Mucosa of descending colon (tissue), 3 donors: ENCODE data around the gene TMEM266. TPM values are rescaled to one million over a fixed set of nuclear protein-coding genes. Genes with fewer than 3 reads are reported as not detected.

Experiments used
- ATAC-seq: fragments of 200-7000 bp; cut with Tn5 transposase; one replicate; pipeline ENCODE4 v1.9.1; 2020; ENCODE audit warnings: mild to moderate bottlenecking, moderate library complexity
- DNase-seq, 3 donors: peaks; one replicate each; pipeline ENCODE4 v3.0.0-alpha.2; 2020
- H3K36me3 ChIP-seq: fragments of 200-600 bp; one replicate; pipeline ENCODE4 v1.8.0; 2021; ENCODE audit warnings: low read depth, mild to moderate bottlenecking
- H3K4me1 ChIP-seq: fragments of 200-600 bp; one replicate; pipeline ENCODE4 v1.8.0; 2021; ENCODE audit warnings: low read depth, mild to moderate bottlenecking
- H3K4me3 ChIP-seq: fragments of 200-600 bp; one replicate; pipeline ENCODE4 v1.8.0; 2021; ENCODE audit warnings: mild to moderate bottlenecking
- H3K9me3 ChIP-seq: fragments of 200-600 bp; one replicate; pipeline ENCODE4 v1.8.0; 2021; ENCODE audit warnings: mild to moderate bottlenecking
- intact Hi-C, 2 donors: fragments of 100-400 bp; cut with DNase I in 1 of 2; cut with micrococcal nuclease in 1 of 2; formaldehyde crosslinking; loops; one replicate each; pipeline versions ENCODE4 v1.11.0 to v1.11.1; 2022; cut with DNase I, micrococcal nuclease
- total RNA-seq, 3 donors: library from RNA; stranded (reverse); fragmentation: NEBNext Ultra II Directional in 2 of 3; extraction: Animal tissue kit (Norgen Biotek cat#: 25700) in 2 of 3; gene quantifications; one replicate each; pipeline versions ENCODE4 v1.2.1 to v1.2.4, GENCODE V29; 2021 to 2023
- TF ChIP-seq, protein P1 (sequence below): fragments of 200-600 bp; IDR thresholded peaks from one replicate; pipeline ENCODE4 v1.8.0; 2022; ENCODE audit warnings: antibody characterized with exemption, mild to moderate bottlenecking
- donor health status: DM: no; HTN: no; CAD: no; lungs with moderate emphysema.
- donor health status: DM: no; HTN: no; CAD: no.
- donor health status: DM: no; HTN: yes; CAD: no.

The TMEM266 gene
- total RNA-seq, 3 donors from 2014 or later, result 0.12 to 0.16 (median 0.14) TPM

- TF ChIP-seq, protein P1, sequence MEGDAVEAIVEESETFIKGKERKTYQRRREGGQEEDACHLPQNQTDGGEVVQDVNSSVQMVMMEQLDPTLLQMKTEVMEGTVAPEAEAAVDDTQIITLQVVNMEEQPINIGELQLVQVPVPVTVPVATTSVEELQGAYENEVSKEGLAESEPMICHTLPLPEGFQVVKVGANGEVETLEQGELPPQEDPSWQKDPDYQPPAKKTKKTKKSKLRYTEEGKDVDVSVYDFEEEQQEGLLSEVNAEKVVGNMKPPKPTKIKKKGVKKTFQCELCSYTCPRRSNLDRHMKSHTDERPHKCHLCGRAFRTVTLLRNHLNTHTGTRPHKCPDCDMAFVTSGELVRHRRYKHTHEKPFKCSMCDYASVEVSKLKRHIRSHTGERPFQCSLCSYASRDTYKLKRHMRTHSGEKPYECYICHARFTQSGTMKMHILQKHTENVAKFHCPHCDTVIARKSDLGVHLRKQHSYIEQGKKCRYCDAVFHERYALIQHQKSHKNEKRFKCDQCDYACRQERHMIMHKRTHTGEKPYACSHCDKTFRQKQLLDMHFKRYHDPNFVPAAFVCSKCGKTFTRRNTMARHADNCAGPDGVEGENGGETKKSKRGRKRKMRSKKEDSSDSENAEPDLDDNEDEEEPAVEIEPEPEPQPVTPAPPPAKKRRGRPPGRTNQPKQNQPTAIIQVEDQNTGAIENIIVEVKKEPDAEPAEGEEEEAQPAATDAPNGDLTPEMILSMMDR, result peak; percentile 78
- peak; percentile 92 for ATAC-seq
- peak; percentile 80 to 90 (median 89) for DNase-seq
- H3K9me3 ChIP-seq, result no peaks in the 10 kb centered on the region
- H3K36me3 ChIP-seq, result no peaks in the 10 kb centered on the region
- intact Hi-C loops, result no loop called here
- H3K4me3 ChIP-seq, result no peak overlapping the region
- H3K4me1 ChIP-seq, result peaks cover 9% of the 10 kb centered on the region
Observed at GRCh38 chr15:76190751-76191538, 131.2 kb downstream of the TMEM266 start.

DNA sequence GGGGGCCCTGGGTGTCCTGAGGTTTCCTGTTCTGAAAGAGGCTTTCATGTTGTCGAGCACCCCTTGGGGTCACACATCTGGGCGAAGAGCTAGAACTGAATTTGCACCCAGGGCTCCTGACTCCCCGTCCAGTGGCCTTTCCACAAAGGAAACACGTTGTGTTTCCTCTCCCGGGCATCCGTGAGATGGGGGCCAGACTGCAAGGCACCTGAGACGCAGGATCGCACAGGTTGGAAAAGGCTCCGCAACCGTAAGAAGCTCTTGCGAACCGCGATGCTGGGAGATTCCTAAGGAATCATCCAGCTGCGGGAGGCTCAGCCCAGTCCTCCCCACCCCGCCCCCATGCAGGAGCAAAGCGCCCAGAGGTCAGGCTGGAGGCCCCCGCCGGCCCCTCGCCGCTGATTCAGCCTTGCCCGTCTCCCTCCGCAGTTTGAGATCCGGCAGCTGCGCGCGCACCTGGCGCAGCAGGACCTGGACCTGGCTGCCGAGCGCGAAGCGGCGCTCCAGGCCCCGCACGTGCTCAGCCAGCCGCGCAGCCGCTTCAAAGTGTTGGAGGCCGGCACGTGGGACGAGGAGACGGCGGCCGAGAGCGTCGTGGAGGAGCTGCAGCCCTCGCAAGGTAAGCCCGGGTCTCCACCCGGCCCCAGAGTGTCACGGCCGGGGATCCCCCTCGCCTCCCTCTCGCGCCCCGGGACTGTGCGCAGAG is 131.9 kb downstream of the TMEM266 start:
- Histone ChIP-seq H3K36me3 (no peaks in the 10 kb centered on the region), H3K9me3 (no peaks in the 10 kb centered on the region), H3K4me3 (no peak overlapping the region), H3K4me1 (peaks cover 12% of the 10 kb centered on the region)
- intact Hi-C loops, result no loop called here
- no peak for DNase-seq
- no peak for ATAC-seq
- TF ChIP-seq, protein P1, result no peak

GRCh38 chr15:76192715-76193114 is 132.9 kb downstream of the TMEM266 start:
- Histone ChIP-seq H3K9me3 (no peaks in the 10 kb centered on the region), H3K4me1 (peaks cover 21% of the 10 kb centered on the region), H3K4me3 (no peak overlapping the region), H3K36me3 (no peaks in the 10 kb centered on the region)
- ATAC-seq (no peak), DNase-seq (peak in 1 of 3 donors; percentile 22)
- TF ChIP-seq, protein P1, result no peak
- intact Hi-C loops, result no loop called here

- intact Hi-C loops, result no loop called here
- TF ChIP-seq, protein P1, result no peak
- DNase-seq, result peak in 1 of 3 donors; percentile 13
- Histone ChIP-seq H3K4me1 (peaks cover 28% of the 10 kb centered on the region), H3K36me3 (no peaks in the 10 kb centered on the region), H3K4me3 (no peak overlapping the region), H3K9me3 (no peaks in the 10 kb centered on the region)
- no peak for ATAC-seq
Observed at GRCh38 chr15:76193934-76194333, 134.1 kb downstream of the TMEM266 start.

DNA sequence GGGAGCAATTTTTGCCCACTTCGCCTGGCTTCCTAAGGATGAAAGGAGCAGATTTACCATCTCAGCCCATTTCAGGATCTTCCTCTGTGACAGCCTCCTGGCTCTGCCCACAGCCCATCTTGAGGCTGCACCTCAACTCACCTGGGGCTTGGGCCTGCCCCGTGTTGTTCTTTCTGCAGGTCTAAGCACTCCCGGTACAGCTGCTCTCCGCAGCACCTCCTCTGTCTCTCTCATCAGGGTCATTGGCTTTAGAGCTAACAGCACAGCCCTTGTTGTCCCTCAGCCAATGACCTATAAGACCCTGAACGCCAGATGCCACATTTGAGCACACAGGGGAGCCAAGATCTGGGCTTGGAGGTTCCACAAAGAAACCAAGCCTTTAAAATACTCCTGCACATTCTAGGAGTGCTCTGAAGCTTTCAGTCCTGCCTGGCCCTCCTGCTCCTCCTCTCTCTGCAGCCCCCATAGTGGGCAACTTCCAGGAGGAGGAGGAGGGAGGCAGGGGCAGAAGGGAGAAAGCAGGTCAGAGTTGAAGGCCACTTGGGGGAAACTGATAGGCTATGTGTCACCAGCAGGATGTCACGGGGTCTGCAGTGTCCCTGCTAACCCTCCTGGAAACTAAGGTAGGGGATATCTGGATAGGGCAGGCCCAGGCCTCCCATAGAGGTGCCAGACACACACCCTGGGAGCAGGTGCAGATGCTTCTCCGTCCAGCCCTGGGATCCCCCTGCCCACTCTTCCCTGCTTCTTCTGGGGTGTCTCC is 135.9 kb downstream of the TMEM266 start:
- TF ChIP-seq, protein P1, result no peak
- no peaks in the 10 kb centered on the region for H3K36me3 ChIP-seq
- H3K9me3 ChIP-seq, result no peaks in the 10 kb centered on the region
- intact Hi-C loops, result no loop called here
- no peak for ATAC-seq
- peak in 1 of 3 donors; percentile 15 for DNase-seq
- H3K4me3 ChIP-seq, result no peak overlapping the region
- H3K4me1 ChIP-seq, result peaks cover 25% of the 10 kb centered on the region
